SK-N-SH treated with all-trans-retinoic acid at 6 μM for 48 hours (cell line): ENCODE measurements around the gene PARP9.

Experiments
- ARNTL ChIP-seq: fragments of 450-650 bp; formaldehyde crosslinking; IDR thresholded peaks from 2 replicates; pipeline ENCODE4 v1.5.0; 2020; ENCODE audit warnings: low read depth, mild to moderate bottlenecking, moderate library complexity, borderline replicate concordance
- ZC3H10 ChIP-seq: fragments of 250-450 bp; sonication (Bioruptor Pico); IDR thresholded peaks from 2 replicates; pipeline ENCODE4 v1.5.1; 2021; ENCODE audit warnings: mild to moderate bottlenecking, moderate library complexity
- ZFP30 ChIP-seq: fragments of 450-650 bp; formaldehyde crosslinking; IDR thresholded peaks from 2 replicates; pipeline ENCODE4 v1.5.0; 2022; ENCODE audit warnings: mild to moderate bottlenecking, moderate library complexity

DNA sequence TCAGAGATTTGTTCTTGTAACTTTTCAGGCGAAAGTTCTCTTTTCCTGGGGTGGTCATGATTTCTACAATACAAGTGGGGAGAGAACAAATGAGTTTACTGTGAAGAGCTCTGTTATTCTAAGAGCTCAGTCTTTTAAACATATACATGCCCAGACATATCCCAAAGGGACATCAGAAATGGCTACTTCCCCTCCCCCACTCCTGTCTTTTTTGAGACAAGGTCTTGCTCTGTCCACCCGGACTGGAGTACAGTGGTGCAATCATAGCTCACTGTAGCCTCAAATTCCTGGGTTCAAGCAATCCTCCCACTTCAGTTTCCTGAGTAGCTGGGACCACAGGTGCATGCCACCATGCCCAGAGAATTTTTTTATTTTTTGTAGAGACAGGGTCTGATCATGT, 67.6 kb downstream of the PARP9 start:
- no peak for TF ChIP-seq ZC3H10 (CRISPR knock-in tag)
- TF ChIP-seq ZFP30 (CRISPR knock-in tag), result no peak
- TF ChIP-seq ARNTL (CRISPR knock-in tag), result no peak
